ENCODE data around the gene MPP2. TPM values are rescaled to one million over a fixed set of nuclear protein-coding genes. Genes with fewer than 3 reads are reported as not detected.

Gene MPP2
- total RNA-seq, 1 donor from 2014 or later = 16.7 TPM

- no peaks in the 10 kb centered on the region for H3K27me3 ChIP-seq
- no peaks in the 10 kb centered on the region for H3K9me3 ChIP-seq
- no peak for TF ChIP-seq CTCF (IDR thresholded peaks at IDR 0.05)
- H3K4me3 ChIP-seq = no peak overlapping the region
- DNase-seq (ENCODE audit: low spot score in 2 of 2) = no peak
- H3K27ac ChIP-seq = no peak overlapping the region
- H3K4me1 ChIP-seq = peaks cover 0 to 2% of the 10 kb centered on the region in 2 donors
- intact Hi-C loops (cut with DNase I) = no loop called here
- H3K36me3 ChIP-seq = no peaks in the 10 kb centered on the region
Observed at GRCh38 chr17:43855061-43855460, 52.3 kb downstream of the MPP2 start.

GRCh38 chr17:43854498-43854897 is 52.8 kb downstream of the MPP2 start:
- intact Hi-C loops (cut with DNase I) = no loop called here
- H3K36me3 ChIP-seq = no peaks in the 10 kb centered on the region
- H3K27ac ChIP-seq = no peak overlapping the region
- no peaks in the 10 kb centered on the region for H3K9me3 ChIP-seq
- no peak for DNase-seq (ENCODE audit: low spot score in 2 of 2)
- no peaks in the 10 kb centered on the region for H3K4me1 ChIP-seq
- H3K27me3 ChIP-seq = no peaks in the 10 kb centered on the region
- TF ChIP-seq CTCF (IDR thresholded peaks at IDR 0.05) = no peak
- no peak overlapping the region for H3K4me3 ChIP-seq

- H3K4me1 ChIP-seq = no peaks in the 10 kb centered on the region
- H3K9me3 ChIP-seq = no peaks in the 10 kb centered on the region
- intact Hi-C loops (cut with DNase I) = no loop called here
- H3K27me3 ChIP-seq = no peaks in the 10 kb centered on the region
- TF ChIP-seq CTCF (IDR thresholded peaks at IDR 0.05) = no peak
- no peak overlapping the region for H3K27ac ChIP-seq
- no peaks in the 10 kb centered on the region for H3K36me3 ChIP-seq
- no peak for DNase-seq (ENCODE audit: low spot score in 2 of 2)
- H3K4me3 ChIP-seq = no peak overlapping the region
Observed at GRCh38 chr17:43853546-43853945, 53.8 kb downstream of the MPP2 start.

- intact Hi-C loops (cut with DNase I) = no loop called here
Observed at GRCh38 chr17:43852571-43852970, 54.8 kb downstream of the MPP2 start.

GRCh38 chr17:43849116-43849515 is 58.2 kb downstream of the MPP2 start:
- Histone ChIP-seq H3K36me3 (no peaks in the 10 kb centered on the region), H3K27ac (no peak overlapping the region), H3K27me3 (no peaks in the 10 kb centered on the region), H3K4me3 (no peak overlapping the region), H3K4me1 (peaks cover 0 to 3% of the 10 kb centered on the region in 2 donors), H3K9me3 (no peaks in the 10 kb centered on the region)
- intact Hi-C loops (cut with DNase I) = loop anchor here (5.0 kb wide), 2 partner anchors 72 to 157 kb away; partner anchors contain the start of gene DUSP3
- TF ChIP-seq CTCF (IDR thresholded peaks at IDR 0.05) = no peak
- DNase-seq (ENCODE audit: low spot score in 2 of 2) = no peak

More at GRCh38 chr17:43852571-43852970, 54.8 kb downstream of the MPP2 start:
- DNase-seq (ENCODE audit: low spot score in 2 of 2) = no peak
- no peak for TF ChIP-seq CTCF (IDR thresholded peaks at IDR 0.05)
- H3K4me3 ChIP-seq = no peak overlapping the region
- H3K36me3 ChIP-seq = no peaks in the 10 kb centered on the region
- H3K27ac ChIP-seq = no peak overlapping the region
- no peaks in the 10 kb centered on the region for H3K4me1 ChIP-seq
- H3K9me3 ChIP-seq = no peaks in the 10 kb centered on the region
- no peaks in the 10 kb centered on the region for H3K27me3 ChIP-seq

GRCh38 chr17:43848601-43849000 is 58.7 kb downstream of the MPP2 start:
- H3K4me3 ChIP-seq = no peak overlapping the region
- no peak for DNase-seq (ENCODE audit: low spot score in 2 of 2)
- intact Hi-C loops (cut with DNase I) = loop anchor here (5.0 kb wide), 2 partner anchors 71 to 156 kb away; partner anchors contain the start of gene DUSP3
- no peak overlapping the region for H3K27ac ChIP-seq
- H3K27me3 ChIP-seq = no peaks in the 10 kb centered on the region
- H3K9me3 ChIP-seq = no peaks in the 10 kb centered on the region
- TF ChIP-seq CTCF (IDR thresholded peaks at IDR 0.05) = no peak
- peaks cover 0 to 3% of the 10 kb centered on the region in 2 donors for H3K4me1 ChIP-seq
- H3K36me3 ChIP-seq = no peaks in the 10 kb centered on the region

Measured in ascending aorta (tissue), 2 donors.